GM12878 (cell line): ENCODE results near the gene SRCIN1.

Experiments used
- ATF2 ChIP-seq: IDR thresholded peaks from 2 replicates; pipeline ENCODE4 v1.6.1; 2012; ENCODE audit warnings: low read length, inconsistent platforms
- CHD4 ChIP-seq: fragments of 200-600 bp; sonication (generic); IDR thresholded peaks from 2 replicates; pipeline ENCODE4 v1.6.1; 2016; ENCODE audit warnings: mild to moderate bottlenecking
- CTCF ChIP-seq, 3 experiments: IDR thresholded peaks in 2 of 3; conservative IDR thresholded peaks in 1 of 3; 2 replicates each; pipeline ENCODE4 v1.5.1; 2011; ENCODE audit warnings: low read depth in 3 of 3, low read length in 3 of 3, mild to moderate bottlenecking in 3 of 3, control low read depth in 2 of 3, moderate library complexity in 2 of 3, inconsistent platforms in 1 of 3, mixed read lengths in 1 of 3; ENCODE audit not compliant: control insufficient read depth in 2 of 3, insufficient read depth in 1 of 3; ENCODE audit errors: extremely low read depth in 1 of 3
- E2F4 ChIP-seq: IDR thresholded peaks from 2 replicates; pipeline ENCODE4 v1.6.1; 2012; ENCODE audit warnings: low read depth, low read length, improper control_type of control experiment
- KDM1A ChIP-seq: fragments of 200-600 bp; sonication (generic); IDR thresholded peaks from 2 replicates; pipeline ENCODE4 v1.6.1; 2016; ENCODE audit warnings: borderline replicate concordance
- MEF2A ChIP-seq: IDR thresholded peaks from 2 replicates; pipeline ENCODE4 v1.6.1; 2011; ENCODE audit warnings: low read depth, mild to moderate bottlenecking, low read length, moderate library complexity; ENCODE audit not compliant: insufficient read depth
- POLR2A ChIP-seq: IDR thresholded peaks from 2 replicates; pipeline ENCODE4 v1.6.1; 2011; ENCODE audit warnings: low read depth, mild to moderate bottlenecking, low read length
- POLR2AphosphoS5 ChIP-seq: IDR thresholded peaks from 2 replicates; pipeline ENCODE4 v1.6.1; 2011; ENCODE audit warnings: mild to moderate bottlenecking, low read length, inconsistent platforms
- RAD21 ChIP-seq: IDR thresholded peaks from 2 replicates; pipeline ENCODE4 v1.6.1; 2011; ENCODE audit warnings: mild to moderate bottlenecking, low read depth, low read length, moderate library complexity; ENCODE audit not compliant: insufficient read depth
- RAD51 ChIP-seq: fragments of 450-650 bp; IDR thresholded peaks from 2 replicates; pipeline ENCODE4 v1.6.1; 2016; ENCODE audit warnings: moderate library complexity, mild to moderate bottlenecking, inconsistent platforms
- REST ChIP-seq: IDR thresholded peaks from 2 replicates; pipeline ENCODE4 v1.6.1; 2012; ENCODE audit warnings: mild to moderate bottlenecking, low read depth, low read length
- RFX5 ChIP-seq: IDR thresholded peaks from 2 replicates; pipeline ENCODE4 v1.6.1; 2011; ENCODE audit warnings: low read depth, low read length, improper control_type of control experiment
- USF2 ChIP-seq: IDR thresholded peaks from 2 replicates; pipeline ENCODE4 v1.6.1; 2011; ENCODE audit warnings: low read depth, low read length, improper control_type of control experiment, borderline replicate concordance
- ZNF274 ChIP-seq: IDR thresholded peaks from one replicate; pipeline ENCODE4 v1.8.0; 2011; ENCODE audit not compliant: insufficient read length, insufficient read depth

GRCh38 chr17:38564254-38564837 is 41.4 kb downstream of the SRCIN1 start:
- TF ChIP-seq E2F4 (no peak), RAD21 (no peak), RAD51 (no peak), MEF2A (no peak), KDM1A (no peak), RFX5 (no peak), POLR2AphosphoS5 (no peak), CTCF (IDR thresholded peaks at IDR 0.05 in 2 of 3, conservative IDR thresholded peaks at IDR 0.05 in 1 of 3; ENCODE audit: control insufficient read depth in 2 of 3, extremely low read depth in 1 of 3, insufficient read depth in 1 of 3, low read depth in 3 of 3, low read length in 3 of 3) (no peak), CHD4 (no peak), ZNF274 (no peak), USF2 (no peak), POLR2A (no peak), ATF2 (no peak), REST (no peak)
